ENCODE data around the gene GTF3C4. TPM values are rescaled to one million over a fixed set of nuclear protein-coding genes. Genes with fewer than 3 reads are reported as not detected.

The GTF3C4 gene
- total RNA-seq, 1 experiment from 2014 or later, result 25.1 TPM

DNA sequence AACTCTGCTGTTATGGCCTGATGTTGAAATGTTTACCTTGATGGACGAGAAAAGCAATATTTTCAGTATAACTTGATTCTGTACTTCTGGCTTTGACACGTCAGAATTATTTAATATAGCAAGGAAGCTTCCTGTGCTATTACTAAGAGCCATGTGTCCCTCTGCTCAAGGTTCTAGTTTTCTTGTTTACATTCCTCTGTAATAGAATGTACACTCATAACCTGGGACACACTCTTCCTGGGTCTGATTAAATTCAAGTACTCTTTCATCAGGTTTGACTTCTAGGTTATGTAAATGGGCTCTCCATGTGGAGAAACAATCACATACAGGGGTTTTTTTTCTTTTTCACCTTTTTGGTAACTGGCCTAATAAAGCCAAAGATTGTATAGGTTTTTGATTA, 33.1 kb downstream of the GTF3C4 start:
- Histone ChIP-seq H3K27ac (ENCODE audit: low read length) (no peak overlapping the region), H3K36me3 (ENCODE audit: control insufficient read depth, insufficient read depth, low read length) (no peaks in the 10 kb centered on the region), H3K27me3 (ENCODE audit: control insufficient read depth, insufficient read depth, low read length) (no peaks in the 10 kb centered on the region), H3K4me1 (ENCODE audit: control insufficient read depth, insufficient read depth, low read length) (no peaks in the 10 kb centered on the region), H3K9me3 (ENCODE audit: control insufficient read depth, insufficient read depth, low read depth, low read length) (no peaks in the 10 kb centered on the region), H3K4me3 (ENCODE audit: low read depth in 2 of 2, low read length in 2 of 2) (no peak overlapping the region)
- ATAC-seq, result no peak
- no peak for DNase-seq (ENCODE audit: low read depth, low spot score)
- TF ChIP-seq, protein P1, sequence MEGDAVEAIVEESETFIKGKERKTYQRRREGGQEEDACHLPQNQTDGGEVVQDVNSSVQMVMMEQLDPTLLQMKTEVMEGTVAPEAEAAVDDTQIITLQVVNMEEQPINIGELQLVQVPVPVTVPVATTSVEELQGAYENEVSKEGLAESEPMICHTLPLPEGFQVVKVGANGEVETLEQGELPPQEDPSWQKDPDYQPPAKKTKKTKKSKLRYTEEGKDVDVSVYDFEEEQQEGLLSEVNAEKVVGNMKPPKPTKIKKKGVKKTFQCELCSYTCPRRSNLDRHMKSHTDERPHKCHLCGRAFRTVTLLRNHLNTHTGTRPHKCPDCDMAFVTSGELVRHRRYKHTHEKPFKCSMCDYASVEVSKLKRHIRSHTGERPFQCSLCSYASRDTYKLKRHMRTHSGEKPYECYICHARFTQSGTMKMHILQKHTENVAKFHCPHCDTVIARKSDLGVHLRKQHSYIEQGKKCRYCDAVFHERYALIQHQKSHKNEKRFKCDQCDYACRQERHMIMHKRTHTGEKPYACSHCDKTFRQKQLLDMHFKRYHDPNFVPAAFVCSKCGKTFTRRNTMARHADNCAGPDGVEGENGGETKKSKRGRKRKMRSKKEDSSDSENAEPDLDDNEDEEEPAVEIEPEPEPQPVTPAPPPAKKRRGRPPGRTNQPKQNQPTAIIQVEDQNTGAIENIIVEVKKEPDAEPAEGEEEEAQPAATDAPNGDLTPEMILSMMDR (IDR thresholded peaks at IDR 0.05), result no peak
- no peak for TF ChIP-seq REST (IDR thresholded peaks at IDR 0.05; ENCODE audit: insufficient read depth in 1 of 2, low read depth in 2 of 2, low read length in 1 of 2)
- TF ChIP-seq SIN3A (IDR thresholded peaks at IDR 0.05; ENCODE audit: borderline replicate concordance, insufficient read depth, low read depth, low read length), result no peak
- TF ChIP-seq POLR2AphosphoS5 (IDR thresholded peaks at IDR 0.05; ENCODE audit: low read depth, low read length), result no peak
- ChIA-PET POLR2A (interaction anchor here (0.6 kb wide), 1 partner anchor 120 kb away, joined by 3 read pairs; no protein-coding TSS in a partner anchor), CTCF (interaction anchor here (0.7 kb wide), 1 partner anchor 229 kb away, joined by 3 read pairs; no protein-coding TSS in a partner anchor)
- BruUV-seq (replicated peaks), result no TSS peak
- in situ Hi-C loops (cut with HindIII; ENCODE audit: low pct_unique_long_range_greater_than_20kb, low sequenced_read_pairs) (no loop called here), intact Hi-C loops (cut with micrococcal nuclease; ENCODE audit: unreplicated experiment) (no loop called here)

DNA sequence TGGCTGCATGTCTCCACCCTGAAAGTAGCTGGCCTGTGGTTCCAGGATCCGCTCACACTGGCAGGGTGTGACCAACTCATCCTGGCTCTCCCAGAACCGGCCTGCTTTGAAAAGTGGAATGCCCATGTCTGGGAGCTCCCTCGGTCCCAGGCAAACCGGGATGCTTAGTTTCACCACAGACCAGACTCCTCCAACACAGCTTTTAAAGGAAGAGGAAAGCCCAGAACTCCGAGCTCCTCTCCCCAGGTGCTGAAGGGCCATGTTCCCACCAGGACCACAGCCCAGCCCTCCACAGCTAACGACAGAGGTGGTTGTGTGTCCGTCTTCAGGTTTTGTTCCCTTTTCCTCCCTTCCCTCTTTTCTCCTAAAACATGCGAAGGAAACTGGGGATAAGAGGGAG, 38.0 kb downstream of the GTF3C4 start:
- no peak for ATAC-seq
- Histone ChIP-seq H3K36me3 (ENCODE audit: control insufficient read depth, insufficient read depth, low read length) (no peaks in the 10 kb centered on the region), H3K27me3 (ENCODE audit: control insufficient read depth, insufficient read depth, low read length) (no peaks in the 10 kb centered on the region), H3K27ac (ENCODE audit: low read length) (no peak overlapping the region), H3K4me1 (ENCODE audit: control insufficient read depth, insufficient read depth, low read length) (no peaks in the 10 kb centered on the region), H3K9me3 (ENCODE audit: control insufficient read depth, insufficient read depth, low read depth, low read length) (no peaks in the 10 kb centered on the region), H3K4me3 (ENCODE audit: low read depth in 2 of 2, low read length in 2 of 2) (no peak overlapping the region)
- ChIA-PET CTCF (no interaction called here), POLR2A (no interaction called here)
- BruUV-seq (replicated peaks), result no TSS peak
- in situ Hi-C loops (cut with HindIII; ENCODE audit: low pct_unique_long_range_greater_than_20kb, low sequenced_read_pairs) (no loop called here), intact Hi-C loops (cut with micrococcal nuclease; ENCODE audit: unreplicated experiment) (no loop called here)
- TF ChIP-seq REST (IDR thresholded peaks at IDR 0.05; ENCODE audit: insufficient read depth in 1 of 2, low read depth in 2 of 2, low read length in 1 of 2) (no peak), SIN3A (IDR thresholded peaks at IDR 0.05; ENCODE audit: borderline replicate concordance, insufficient read depth, low read depth, low read length) (no peak), POLR2AphosphoS5 (IDR thresholded peaks at IDR 0.05; ENCODE audit: low read depth, low read length) (no peak), TCF7L2 (IDR thresholded peaks at IDR 0.05; ENCODE audit: low read depth, low read length) (no peak)
- TF ChIP-seq, protein P1 (IDR thresholded peaks at IDR 0.05), result no peak
- no peak for DNase-seq (ENCODE audit: low read depth, low spot score)

Measured in Panc1 (cell line).